GM21529 (cell line): Measurements from ENCODE around the gene EIF3B.
"Not testable (repeated sequence)": the region's sequence is repeated elsewhere in the genome, so short reads cannot be mapped to it uniquely, and the experiment has no call there.

ENCODE experiments used
- ATAC-seq: cut with Tn5 transposase; IDR thresholded peaks from one replicate; pipeline ENCODE4 v1.9.1; 2021; ENCODE audit not compliant: unreplicated experiment

EIF3B gene

GRCh38 chr7:2354186-2354938, at the start of gene EIF3B:
Gene EIF3B (plus strand): TSS chr7:2354827. CDS start chr7:2354922, 95 bp downstream.
- ATAC-seq, result peak; percentile 80

- ATAC-seq, result not testable (repeated sequence)
Observed at GRCh38 chr7:2305258-2305657, 49.4 kb upstream of the EIF3B start.

DNA sequence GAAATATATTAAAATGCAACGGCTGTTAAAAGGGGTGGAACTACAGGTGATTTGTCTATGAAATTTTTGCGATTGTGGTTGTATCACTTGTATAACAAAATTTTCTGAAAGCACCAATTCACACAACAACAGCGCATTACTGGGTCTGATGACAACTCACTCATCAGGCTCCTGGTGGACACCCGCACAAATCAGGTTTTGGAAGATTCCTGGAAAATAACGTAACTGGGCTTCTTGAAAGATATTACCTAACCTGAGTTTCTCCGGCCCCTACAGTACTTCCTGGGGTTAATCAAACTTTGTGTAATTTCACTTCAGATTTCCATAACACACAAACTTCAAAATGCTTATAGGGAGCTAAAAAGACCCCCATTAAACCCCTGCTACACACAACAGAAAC, 47.9 kb upstream of the EIF3B start:
- ATAC-seq, result no peak

- ATAC-seq, result peak; percentile 57
Observed at GRCh38 chr7:2307690-2308107, 46.9 kb upstream of the EIF3B start.

DNA sequence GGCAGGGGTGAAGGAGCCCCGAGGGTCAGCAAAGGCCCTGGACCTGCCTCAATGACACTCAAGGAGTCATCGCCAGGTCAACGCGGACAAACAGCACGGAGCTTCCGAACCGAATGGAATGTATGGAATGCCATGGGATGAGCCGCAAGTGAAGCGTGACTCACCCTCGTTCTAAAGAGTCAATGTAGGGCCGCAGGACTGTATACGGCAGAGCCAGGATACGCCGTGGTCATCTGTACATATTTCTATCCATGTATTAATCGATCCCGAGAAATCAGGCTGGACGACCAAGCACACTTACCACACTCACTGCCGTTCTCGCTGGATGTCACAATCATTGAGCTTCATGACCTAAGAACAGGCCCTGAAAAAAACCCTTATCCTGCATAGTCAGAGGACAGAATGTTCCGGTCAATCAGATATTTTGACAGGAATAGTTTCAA, 44.7 kb upstream of the EIF3B start:
- no peak for ATAC-seq

DNA sequence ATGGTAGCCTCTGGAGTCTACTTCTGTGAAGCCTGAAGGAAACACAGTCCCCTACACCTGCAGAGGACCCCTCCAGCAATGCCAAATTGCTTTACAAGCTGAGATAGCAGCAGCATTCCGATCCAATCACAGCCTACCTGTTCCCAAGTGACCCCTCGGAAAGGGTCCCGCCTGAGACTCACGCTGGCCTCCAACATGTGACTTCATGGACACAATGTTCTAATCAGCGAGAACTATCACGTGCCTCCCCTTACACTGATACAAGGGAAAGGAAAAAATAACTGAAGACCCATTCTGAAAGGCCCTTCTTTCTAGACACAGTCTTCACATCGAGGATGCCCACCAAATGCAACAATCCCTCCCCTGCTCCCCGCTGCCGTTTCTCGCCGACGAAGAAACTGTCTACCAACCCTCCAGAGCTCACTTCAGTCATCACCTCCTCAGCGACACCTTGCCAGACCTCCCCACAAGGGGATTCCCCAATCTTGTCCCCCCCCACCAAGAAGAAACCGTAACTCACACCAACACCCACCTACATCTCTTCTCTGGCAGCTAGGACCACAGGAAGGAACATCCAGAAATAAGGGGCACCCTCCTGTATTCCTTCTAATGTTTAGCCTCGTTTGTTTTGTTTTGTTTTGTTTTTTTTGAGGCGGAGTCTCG, 42.2 kb upstream of the EIF3B start:
- ATAC-seq, result no peak

DNA sequence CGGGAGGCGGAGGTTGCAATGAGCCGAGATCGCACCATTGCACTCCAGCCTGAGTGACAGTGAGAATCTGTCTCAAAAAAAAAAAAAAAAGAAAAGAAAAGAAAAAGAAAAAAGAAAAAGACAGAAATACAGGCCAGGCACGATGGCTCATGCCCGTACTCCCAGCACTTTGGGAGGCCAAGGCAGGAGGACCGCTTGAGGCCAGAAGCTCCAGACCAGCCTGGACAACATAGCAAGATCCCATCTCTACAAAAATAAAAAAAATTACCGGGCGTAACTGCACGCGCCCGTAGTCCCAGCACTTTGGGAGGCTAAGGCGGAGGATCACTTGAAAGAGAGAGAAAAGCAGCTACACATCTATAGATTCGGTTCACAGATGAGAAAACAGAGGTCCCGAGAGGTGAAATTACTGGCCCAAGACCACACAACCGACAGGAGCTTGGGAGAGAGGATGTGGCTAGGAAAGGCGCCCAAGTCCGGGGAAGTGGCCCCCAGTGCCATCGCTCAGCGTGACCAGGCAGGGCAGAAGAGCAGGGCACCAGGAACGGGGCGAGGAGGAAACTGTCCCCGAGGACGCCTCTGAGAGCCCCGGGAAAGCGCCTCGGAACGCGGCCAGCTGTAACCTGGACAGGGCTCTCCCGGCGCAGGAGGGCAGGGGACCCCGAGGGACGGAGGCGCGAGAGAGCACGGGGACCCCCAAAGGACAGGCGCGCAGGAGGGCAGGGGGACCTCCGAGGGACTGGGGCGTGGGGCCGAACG, 41.0 kb upstream of the EIF3B start:
- ATAC-seq, result peak; percentile 17

GRCh38 chr7:2314209-2314955, 40.2 kb upstream of the EIF3B start, which contains the start of gene SNX8:
Gene SNX8 (minus strand): TSS chr7:2314441. CDS start chr7:2314421, 20 bp downstream.
- ATAC-seq, result peak; percentile 71

DNA sequence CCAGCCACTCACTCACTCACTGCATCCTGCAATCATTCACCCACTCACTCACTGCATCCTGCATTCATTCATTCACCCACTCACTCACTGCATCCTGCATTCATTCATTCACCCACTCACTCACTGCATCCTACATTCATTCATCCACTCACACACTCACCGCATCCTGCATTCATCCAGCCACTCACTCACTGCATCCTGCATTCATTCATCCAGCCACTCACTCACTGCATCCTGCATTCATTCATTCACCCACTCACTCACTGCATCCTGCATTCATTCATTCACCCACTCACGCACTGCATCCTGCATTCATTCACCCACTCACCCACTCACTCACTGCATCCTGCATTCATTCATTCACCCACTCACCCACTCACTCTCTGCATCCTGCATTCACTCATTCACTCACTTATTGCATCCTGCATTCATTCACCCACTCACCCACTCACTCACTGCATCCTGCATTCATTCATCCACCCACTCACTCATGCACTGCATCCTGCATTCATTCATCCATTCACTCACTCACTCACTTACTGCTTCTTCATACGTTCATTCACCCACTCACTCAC, 39.6 kb upstream of the EIF3B start:
- not testable (repeated sequence) for ATAC-seq

- no peak for ATAC-seq
Observed at GRCh38 chr7:2315787-2316186, 38.8 kb upstream of the EIF3B start.

GRCh38 chr7:2316578-2316977, 38.0 kb upstream of the EIF3B start:
- no peak for ATAC-seq

DNA sequence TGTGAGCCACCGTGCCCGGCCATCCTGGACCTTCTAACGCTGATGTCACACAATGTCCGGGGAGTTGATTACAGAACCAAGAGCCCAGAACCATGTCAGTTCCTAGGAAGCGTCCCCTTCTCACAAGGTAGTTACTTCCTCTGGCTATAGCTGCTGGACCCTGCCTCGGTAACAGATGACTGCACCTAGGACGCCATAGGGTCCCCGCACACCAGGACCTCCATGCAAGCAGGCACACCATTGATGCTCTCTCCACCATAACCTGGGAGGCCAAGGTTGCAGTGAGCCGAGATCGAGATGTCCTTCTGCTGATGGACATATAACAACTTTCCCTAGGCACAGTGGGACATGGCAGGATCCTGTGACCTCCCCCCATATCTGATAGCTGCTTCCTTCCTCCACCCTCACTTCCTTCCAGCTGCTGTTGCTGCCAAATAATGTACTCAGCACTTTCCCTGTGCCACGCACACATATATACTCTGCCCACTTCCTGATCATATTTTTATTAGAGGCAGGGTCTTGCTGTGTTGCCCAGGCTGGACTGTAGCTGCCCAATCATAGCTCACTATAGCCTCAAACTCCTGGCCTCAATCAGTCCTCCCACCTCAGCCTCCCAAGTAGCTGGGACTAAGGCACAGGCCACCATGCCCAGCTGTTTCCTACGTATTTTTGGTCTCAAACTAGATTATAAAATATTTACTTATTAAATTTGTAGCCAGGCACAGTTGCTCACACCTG, 36.9 kb upstream of the EIF3B start:
- no peak for ATAC-seq

- no peak for ATAC-seq
Observed at GRCh38 chr7:2321020-2321419, 33.6 kb upstream of the EIF3B start.

DNA sequence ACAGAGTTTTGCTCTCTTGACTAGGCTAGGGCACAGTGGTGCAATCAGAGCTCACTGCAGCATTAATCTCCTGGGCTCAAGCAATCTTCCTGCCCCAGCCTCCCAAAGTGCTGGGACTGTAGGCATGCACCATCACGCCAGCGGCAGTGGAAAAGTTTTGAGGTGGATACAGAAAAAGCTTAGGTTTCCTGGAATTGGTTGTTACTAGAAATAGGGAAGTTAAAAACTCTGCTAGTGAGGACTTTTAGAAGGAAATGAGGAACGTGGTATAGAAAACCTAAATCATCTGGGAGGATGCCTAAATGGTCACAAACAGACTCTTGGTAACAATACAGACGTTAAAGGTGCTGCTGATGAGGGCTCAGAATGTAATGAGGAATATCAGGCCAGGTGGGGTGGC, 29.5 kb upstream of the EIF3B start:
- ATAC-seq, result no peak

- ATAC-seq, result no peak
Observed at GRCh38 chr7:2326951-2327350, 27.7 kb upstream of the EIF3B start.

DNA sequence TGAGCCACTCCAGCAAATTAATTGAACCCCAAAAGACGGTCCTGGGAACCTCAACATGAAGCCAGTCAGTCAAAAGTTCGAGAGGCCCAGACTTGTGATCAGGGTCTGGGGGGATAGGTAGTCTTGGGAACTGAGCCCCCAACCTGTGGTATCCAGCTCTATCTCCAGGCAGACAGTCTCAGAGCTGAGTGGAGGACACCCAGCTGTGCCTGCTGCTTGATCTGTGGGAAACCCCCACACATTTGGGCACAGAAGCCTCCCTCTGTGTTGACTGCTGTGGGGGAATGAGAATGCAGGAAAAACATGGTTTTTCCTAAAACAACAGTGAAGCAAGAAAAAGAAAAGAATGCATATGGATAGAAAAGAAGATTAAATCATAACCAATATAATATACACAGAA, 24.1 kb upstream of the EIF3B start:
- ATAC-seq, result no peak

GRCh38 chr7:2331707-2332106, 22.9 kb upstream of the EIF3B start:
- no peak for ATAC-seq

DNA sequence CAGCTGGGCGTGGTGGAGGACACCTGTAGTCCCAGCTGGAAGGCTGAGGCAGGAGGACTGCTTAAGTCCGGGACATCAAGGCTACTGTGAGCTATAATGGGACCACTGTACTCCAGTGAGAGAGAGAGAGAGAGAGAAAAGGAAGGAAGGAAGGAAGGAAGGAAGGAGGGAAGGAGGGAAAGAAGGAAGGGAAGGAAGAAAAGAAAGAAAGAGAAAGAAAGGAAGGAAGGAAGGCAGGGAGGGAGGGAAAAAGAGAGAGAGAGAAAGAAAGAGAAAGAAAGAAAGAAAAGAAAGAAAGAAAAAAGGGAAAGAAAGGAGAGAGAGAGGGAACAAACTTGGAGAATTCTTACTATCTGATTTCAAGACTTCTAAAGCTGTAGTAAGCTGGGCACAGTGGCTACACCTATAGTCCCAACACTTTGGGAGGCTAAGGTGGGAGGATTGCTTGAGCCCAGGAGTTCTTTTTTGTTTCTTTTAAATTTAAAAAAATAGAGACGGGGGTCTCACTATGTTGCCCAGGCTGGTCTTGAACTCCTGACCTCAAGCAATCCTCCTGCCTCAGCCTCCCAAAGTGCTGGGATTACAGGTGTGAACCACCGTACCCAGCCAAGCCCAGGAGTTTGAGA, 21.9 kb upstream of the EIF3B start:
- not testable (repeated sequence) for ATAC-seq

DNA sequence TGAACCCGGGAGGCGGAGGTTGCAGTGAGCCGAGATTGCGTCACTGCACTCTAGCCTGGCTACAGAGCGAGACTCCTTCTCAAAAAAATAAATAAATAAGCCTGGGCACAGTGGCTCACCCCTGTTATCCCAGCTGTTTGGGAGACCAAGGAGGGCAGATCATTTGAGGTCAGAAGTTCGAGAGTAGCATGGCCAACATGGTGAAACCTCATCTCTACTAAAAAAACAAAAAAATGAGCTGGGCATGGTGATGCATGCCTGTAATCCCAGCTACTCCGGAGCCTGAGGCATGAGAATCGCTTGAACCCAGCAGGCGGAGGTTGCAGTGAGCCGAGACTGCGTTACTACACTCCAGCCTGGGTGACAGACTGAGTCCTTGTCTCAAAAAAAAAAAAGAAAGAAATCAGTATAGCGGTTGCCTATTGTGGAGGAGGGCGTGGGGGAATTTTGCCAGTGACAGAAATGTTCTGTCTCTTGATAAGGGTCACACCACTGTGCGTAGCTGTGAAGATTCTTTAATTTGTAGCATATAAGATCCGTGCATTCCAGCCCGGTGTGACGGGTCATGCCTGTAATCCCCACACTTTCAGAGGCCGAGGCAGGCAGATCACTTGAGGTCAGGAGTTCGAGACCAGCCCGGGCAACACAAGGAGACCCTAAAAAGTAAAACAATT, 17.9 kb upstream of the EIF3B start:
- no peak for ATAC-seq
